ENCODE measurements around the gene CCDC51.

CCDC51 gene

DNA sequence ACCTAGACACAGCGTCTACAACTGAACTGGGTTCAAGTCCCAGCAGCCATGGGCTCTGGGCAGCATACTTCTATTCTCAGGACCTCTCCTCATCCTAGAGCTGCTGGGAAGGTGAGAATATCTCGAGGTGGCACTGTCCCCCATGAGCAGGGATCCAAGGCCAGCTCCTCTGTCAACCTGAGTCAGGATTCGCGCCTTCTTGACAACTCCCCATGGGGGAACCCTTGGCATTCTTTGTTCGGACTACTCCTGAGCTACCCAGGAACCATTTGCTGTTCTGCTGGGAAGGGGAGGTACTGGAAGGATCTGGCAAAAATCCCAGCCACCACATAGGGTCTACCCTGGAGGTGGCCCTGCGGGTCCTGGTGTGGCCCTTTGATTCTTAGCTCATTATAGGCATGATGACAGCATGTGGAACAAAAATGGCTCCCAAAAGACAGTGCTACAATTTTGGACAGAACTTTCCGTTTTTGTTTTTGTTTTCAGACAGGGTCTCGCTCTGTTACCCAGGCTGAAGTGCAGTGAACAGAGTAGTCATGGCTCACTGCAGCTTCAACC lies 32.3 kb downstream of the CCDC51 start:
- POLR2A ChIA-PET (ENCODE audit: low non-redundant PET), result no interaction called here
- peak overlapping the region; percentile 99 for H3K27ac ChIP-seq
- no peak for TF ChIP-seq CTCF (conservative IDR thresholded peaks at IDR 0.05; ENCODE audit: low read depth)
- DNase-seq (ENCODE audit: low spot score), result no peak
- CTCF ChIA-PET, result interaction anchor here (1.5 kb wide), 1 partner anchor 28 kb away, joined by 6 read pairs; no protein-coding TSS in a partner anchor

GRCh38 chr3:48406443-48407431 lies 33.2 kb downstream of the CCDC51 start:
- POLR2A ChIA-PET (ENCODE audit: low non-redundant PET), result no interaction called here
- TF ChIP-seq CTCF (conservative IDR thresholded peaks at IDR 0.05; ENCODE audit: low read depth), result no peak
- H3K27ac ChIP-seq, result peak overlapping the region; percentile 99
- CTCF ChIA-PET, result interaction anchor here (1.5 kb wide), 1 partner anchor 29 kb away, joined by 6 read pairs; no protein-coding TSS in a partner anchor
- no peak for DNase-seq (ENCODE audit: low spot score)

DNA sequence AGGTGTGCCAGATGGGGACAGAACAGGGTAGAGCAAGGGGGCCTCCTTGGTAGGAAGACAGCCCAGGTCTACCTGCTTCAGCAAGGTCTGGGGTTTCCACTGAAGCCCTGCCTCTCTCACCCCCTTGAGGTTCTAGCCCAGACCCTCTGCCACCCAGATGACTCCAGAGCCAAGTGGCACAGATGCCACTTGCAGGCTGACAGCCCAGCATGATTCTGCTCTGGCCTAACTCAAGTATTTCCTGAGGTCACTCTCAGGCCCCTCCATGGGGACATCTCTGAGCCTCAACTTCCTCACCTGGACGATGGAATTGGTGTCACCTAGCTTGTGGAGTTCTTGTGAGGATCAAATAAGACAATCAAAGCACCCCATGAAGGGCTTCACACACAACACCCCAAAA lies 33.9 kb downstream of the CCDC51 start:
- no peak for TF ChIP-seq CTCF (conservative IDR thresholded peaks at IDR 0.05; ENCODE audit: low read depth)
- DNase-seq (ENCODE audit: low spot score), result no peak
- ChIA-PET POLR2A (ENCODE audit: low non-redundant PET) (no interaction called here), CTCF (no interaction called here)
- H3K27ac ChIP-seq, result peak overlapping the region; percentile 99

DNA sequence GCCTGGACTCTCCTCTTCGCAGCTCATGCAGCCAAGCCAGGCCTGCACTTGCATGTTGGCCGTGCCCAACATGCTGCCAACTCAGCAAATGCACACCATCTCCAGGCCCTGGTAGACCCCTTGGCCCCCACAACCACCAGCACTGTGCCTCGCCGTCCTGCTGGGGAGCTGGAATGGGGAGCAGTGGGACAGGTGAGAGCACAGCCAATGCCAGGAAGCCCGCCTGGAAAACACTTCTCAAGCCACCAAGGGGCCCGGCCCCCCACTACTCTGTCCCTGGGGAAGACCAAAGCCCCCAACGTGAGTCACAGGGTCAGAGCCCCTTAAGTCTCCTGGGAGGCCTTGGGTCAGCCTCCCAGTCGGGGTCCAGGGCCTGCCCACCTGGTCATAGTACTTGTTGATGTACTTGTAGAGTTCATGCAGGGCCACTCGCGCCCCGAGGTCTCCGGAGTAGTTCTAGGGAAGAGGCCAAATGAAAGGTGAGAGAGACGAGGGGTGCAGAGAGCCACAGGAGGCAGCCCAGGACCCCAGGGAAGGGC lies 34.5 kb downstream of the CCDC51 start:
- POLR2A ChIA-PET (ENCODE audit: low non-redundant PET), result no interaction called here
- TF ChIP-seq CTCF (conservative IDR thresholded peaks at IDR 0.05; ENCODE audit: low read depth), result no peak
- H3K27ac ChIP-seq, result peak overlapping the region; percentile 99
- CTCF ChIA-PET, result no interaction called here
- no peak for DNase-seq (ENCODE audit: low spot score)

- POLR2A ChIA-PET (ENCODE audit: low non-redundant PET), result no interaction called here
- H3K27ac ChIP-seq, result peak overlapping the region; percentile 99
- DNase-seq (ENCODE audit: low spot score), result no peak
- TF ChIP-seq CTCF (conservative IDR thresholded peaks at IDR 0.05; ENCODE audit: low read depth), result no peak
- CTCF ChIA-PET, result interaction anchor here (0.6 kb wide), 1 partner anchor 125 kb away, joined by 3 read pairs; no protein-coding TSS in a partner anchor
These were observed 35.2 kb downstream of the CCDC51 start for GRCh38 chr3:48404440-48405342.
